HG03378 (cell line): Measurements from ENCODE around the gene C7orf33.

ENCODE experiments used
- ATAC-seq: cut with Tn5 transposase; IDR thresholded peaks from one replicate; pipeline ENCODE4 v1.9.1; 2021; ENCODE audit warnings: mild to moderate bottlenecking, moderate library complexity; ENCODE audit not compliant: unreplicated experiment

The C7orf33 gene

GRCh38 chr7:148624735-148625134 lies 34.2 kb downstream of the C7orf33 start:
- ATAC-seq = no peak

- no peak for ATAC-seq
Observed at GRCh38 chr7:148625342-148625741, 34.8 kb downstream of the C7orf33 start.

- no peak for ATAC-seq
Observed at GRCh38 chr7:148626828-148627227, 36.3 kb downstream of the C7orf33 start.

- ATAC-seq = no peak
Observed at GRCh38 chr7:148628011-148628410, 37.4 kb downstream of the C7orf33 start.

- no peak for ATAC-seq
Observed at GRCh38 chr7:148630078-148630477, 39.5 kb downstream of the C7orf33 start.

- no peak for ATAC-seq
Observed at GRCh38 chr7:148633761-148634160, 43.2 kb downstream of the C7orf33 start.

GRCh38 chr7:148637094-148637493 lies 46.5 kb downstream of the C7orf33 start:
- ATAC-seq = no peak

- ATAC-seq = no peak
Observed at GRCh38 chr7:148645898-148646297, 55.3 kb downstream of the C7orf33 start.

GRCh38 chr7:148650232-148650858 lies 59.8 kb downstream of the C7orf33 start:
- ATAC-seq = no peak

- no peak for ATAC-seq
Observed at GRCh38 chr7:148652773-148653172, 62.2 kb downstream of the C7orf33 start.

- ATAC-seq = no peak
Observed at GRCh38 chr7:148657929-148658328, 67.4 kb downstream of the C7orf33 start.

- ATAC-seq = no peak
Observed at GRCh38 chr7:148661471-148661870, 70.9 kb downstream of the C7orf33 start.

- no peak for ATAC-seq
Observed at GRCh38 chr7:148662646-148663045, 72.1 kb downstream of the C7orf33 start.

GRCh38 chr7:148664324-148664723 lies 73.8 kb downstream of the C7orf33 start:
- ATAC-seq = no peak

GRCh38 chr7:148665221-148665620 lies 74.7 kb downstream of the C7orf33 start:
- ATAC-seq = no peak
